GM18499 (cell line): ENCODE data around the gene CTPS1.

ENCODE experiments used
- ATAC-seq: cut with Tn5 transposase; IDR thresholded peaks from one replicate; pipeline ENCODE4 v1.9.1; 2021; ENCODE audit warnings: moderate number of reproducible peaks; ENCODE audit not compliant: insufficient read depth, unreplicated experiment

CTPS1 gene

GRCh38 chr1:41021526-41022308, 42.2 kb downstream of the CTPS1 start, which contains the start of gene SLFNL1:
SLFNL1 (minus strand) TSS chr1:41021725; CDS start chr1:41020660, 1,065 bp downstream.
- no peak for ATAC-seq

GRCh38 chr1:41022424-41022823, 42.9 kb downstream of the CTPS1 start:
- no peak for ATAC-seq

- no peak for ATAC-seq
Measured at GRCh38 chr1:41023279-41023990, 43.9 kb downstream of the CTPS1 start.

- ATAC-seq, result no peak
Measured at GRCh38 chr1:41024953-41025352, 45.5 kb downstream of the CTPS1 start.

- ATAC-seq, result no peak
Measured at GRCh38 chr1:41025979-41026819, 46.7 kb downstream of the CTPS1 start.

- ATAC-seq, result no peak
Measured at GRCh38 chr1:41028034-41028642, 48.6 kb downstream of the CTPS1 start.

GRCh38 chr1:41030872-41031616, 51.5 kb downstream of the CTPS1 start:
- no peak for ATAC-seq

- ATAC-seq, result no peak
Measured at GRCh38 chr1:41032147-41032546, 52.7 kb downstream of the CTPS1 start.

GRCh38 chr1:41033272-41033671, 53.8 kb downstream of the CTPS1 start:
- ATAC-seq, result no peak

- no peak for ATAC-seq
Measured at GRCh38 chr1:41037116-41037903, 57.8 kb downstream of the CTPS1 start.

- ATAC-seq, result no peak
Measured at GRCh38 chr1:41038110-41038509, 58.6 kb downstream of the CTPS1 start.

GRCh38 chr1:41041614-41042270, 62.2 kb downstream of the CTPS1 start:
- no peak for ATAC-seq

- ATAC-seq, result no peak
Measured at GRCh38 chr1:41044187-41044586, 64.7 kb downstream of the CTPS1 start.

- no peak for ATAC-seq
Measured at GRCh38 chr1:41045740-41046139, 66.2 kb downstream of the CTPS1 start.

- ATAC-seq, result no peak
Measured at GRCh38 chr1:41046347-41046775, 66.9 kb downstream of the CTPS1 start.

GRCh38 chr1:41048540-41048939, 69.0 kb downstream of the CTPS1 start:
- no peak for ATAC-seq

GRCh38 chr1:41051022-41051421, 71.5 kb downstream of the CTPS1 start:
- no peak for ATAC-seq

- ATAC-seq, result no peak
Measured at GRCh38 chr1:41053316-41053715, 73.8 kb downstream of the CTPS1 start.
